ENCODE measurements around the gene LBR.

LBR gene

DNA sequence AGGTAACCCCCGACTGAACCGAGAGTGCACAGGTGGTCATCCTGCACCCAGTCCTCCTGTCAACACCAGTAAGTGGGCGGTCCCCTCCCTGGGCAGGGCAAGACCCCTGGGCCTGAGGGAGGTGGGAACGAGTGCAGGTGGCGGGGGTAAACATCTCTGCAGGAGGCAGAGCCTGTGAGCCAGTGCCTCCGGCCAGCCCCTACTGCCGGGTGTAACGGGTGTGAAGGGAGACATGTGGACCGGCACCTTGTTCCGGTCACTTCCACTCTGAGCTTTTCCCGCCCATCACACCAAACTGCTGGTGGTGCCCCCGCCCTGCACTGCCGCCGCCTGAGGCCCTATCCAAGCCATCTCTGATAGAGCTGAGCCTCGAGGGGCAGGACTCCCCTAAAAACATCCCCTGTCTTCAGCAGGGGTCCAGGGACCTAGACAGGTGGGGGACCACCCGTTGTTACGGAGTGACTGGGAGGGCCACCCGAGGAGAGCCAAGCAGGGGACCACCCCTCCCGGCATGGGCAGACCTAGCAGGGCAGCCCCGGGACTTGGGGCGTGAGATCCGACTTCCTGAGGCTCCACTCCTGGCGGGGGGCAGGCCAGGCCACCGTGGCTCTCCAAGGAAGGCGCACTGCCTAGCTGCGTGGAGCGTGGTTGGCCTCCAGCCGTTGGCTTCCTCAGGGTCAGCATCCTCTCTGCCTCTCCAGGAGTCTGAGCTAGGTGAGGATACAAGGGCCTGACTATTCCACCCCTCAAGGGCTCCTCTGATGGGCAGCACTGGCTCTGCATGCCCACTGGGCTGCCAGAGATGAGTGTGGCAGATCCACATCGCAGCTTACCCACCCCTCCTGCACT lies 43.8 kb upstream of the LBR start:
- no peak overlapping the region for H3K4me3 ChIP-seq (ENCODE audit: low read depth, low read length)
- DNase-seq (ENCODE audit: low read depth, low spot score): no peak
- TF ChIP-seq, protein P1, sequence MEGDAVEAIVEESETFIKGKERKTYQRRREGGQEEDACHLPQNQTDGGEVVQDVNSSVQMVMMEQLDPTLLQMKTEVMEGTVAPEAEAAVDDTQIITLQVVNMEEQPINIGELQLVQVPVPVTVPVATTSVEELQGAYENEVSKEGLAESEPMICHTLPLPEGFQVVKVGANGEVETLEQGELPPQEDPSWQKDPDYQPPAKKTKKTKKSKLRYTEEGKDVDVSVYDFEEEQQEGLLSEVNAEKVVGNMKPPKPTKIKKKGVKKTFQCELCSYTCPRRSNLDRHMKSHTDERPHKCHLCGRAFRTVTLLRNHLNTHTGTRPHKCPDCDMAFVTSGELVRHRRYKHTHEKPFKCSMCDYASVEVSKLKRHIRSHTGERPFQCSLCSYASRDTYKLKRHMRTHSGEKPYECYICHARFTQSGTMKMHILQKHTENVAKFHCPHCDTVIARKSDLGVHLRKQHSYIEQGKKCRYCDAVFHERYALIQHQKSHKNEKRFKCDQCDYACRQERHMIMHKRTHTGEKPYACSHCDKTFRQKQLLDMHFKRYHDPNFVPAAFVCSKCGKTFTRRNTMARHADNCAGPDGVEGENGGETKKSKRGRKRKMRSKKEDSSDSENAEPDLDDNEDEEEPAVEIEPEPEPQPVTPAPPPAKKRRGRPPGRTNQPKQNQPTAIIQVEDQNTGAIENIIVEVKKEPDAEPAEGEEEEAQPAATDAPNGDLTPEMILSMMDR (IDR thresholded peaks at IDR 0.05; ENCODE audit: low read depth, low read length): no peak
- in situ Hi-C loops (cut with HindIII; ENCODE audit: low sequenced_read_pairs): no loop called here

DNA sequence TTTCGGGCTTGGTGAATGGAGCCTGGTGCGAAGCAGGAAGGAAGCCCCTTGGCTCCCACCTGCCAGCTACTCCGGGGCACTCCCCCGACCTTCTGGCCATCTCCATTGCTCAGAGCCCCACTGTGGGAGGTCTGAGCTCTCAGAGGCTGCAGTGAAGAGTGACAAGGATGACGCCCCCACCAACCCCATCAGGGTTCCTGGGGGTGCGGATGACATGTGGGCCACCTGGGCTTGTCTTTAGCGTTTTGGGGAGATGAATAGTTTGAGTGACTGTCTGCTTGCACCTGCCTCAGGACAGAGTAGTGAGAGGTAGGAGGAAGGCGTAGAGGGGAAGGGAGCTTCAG lies 43.2 kb upstream of the LBR start:
- DNase-seq (ENCODE audit: low read depth, low spot score): no peak
- TF ChIP-seq, protein P1 (IDR thresholded peaks at IDR 0.05; ENCODE audit: low read depth, low read length): no peak
- in situ Hi-C loops (cut with HindIII; ENCODE audit: low sequenced_read_pairs): no loop called here
- H3K4me3 ChIP-seq (ENCODE audit: low read depth, low read length): no peak overlapping the region

DNA sequence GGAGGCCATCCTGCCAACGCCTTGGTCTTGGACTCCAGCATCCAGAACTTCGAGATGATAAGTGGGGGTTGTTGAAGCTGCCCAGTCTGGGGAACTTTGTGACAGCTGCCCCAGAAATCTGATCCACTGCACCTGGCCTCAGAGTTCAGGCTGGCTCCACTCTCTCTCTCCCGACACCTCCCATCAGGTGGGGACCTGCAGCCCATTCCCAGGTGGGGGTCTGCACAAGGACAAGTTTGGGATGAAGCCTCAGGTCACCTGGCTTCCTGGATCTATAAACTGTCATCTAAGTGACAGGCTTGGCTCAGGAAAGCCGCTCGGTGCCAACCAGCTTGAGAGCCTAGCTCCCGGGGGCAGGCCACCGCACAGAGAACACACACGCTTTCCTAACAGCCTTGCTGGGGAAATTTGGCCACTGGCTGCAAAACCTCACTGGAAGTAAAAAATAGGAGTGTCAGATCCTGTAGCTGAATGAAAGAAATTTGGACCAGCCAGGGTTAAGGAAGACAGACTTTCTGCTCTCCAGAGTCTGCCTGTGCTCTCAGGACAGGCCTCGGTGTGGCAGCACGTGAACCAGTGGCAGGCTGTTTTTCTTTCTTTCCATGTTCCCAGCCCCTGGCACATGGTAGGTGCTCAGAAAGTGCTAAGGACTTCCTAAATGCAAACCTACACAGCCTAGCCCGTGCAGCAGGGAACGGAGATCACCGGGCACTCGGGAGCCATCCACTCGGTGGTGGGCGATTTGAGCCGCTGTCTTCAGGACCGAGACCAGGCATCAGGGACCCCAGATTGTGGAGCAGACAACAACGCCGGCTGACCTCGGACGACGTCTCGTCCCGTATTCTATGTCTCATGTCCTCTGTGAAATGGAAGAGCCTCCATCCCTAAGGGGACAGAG lies 42.6 kb upstream of the LBR start:
- DNase-seq (ENCODE audit: low read depth, low spot score): no peak
- TF ChIP-seq, protein P1 (IDR thresholded peaks at IDR 0.05; ENCODE audit: low read depth, low read length): no peak
- in situ Hi-C loops (cut with HindIII; ENCODE audit: low sequenced_read_pairs): no loop called here

DNA sequence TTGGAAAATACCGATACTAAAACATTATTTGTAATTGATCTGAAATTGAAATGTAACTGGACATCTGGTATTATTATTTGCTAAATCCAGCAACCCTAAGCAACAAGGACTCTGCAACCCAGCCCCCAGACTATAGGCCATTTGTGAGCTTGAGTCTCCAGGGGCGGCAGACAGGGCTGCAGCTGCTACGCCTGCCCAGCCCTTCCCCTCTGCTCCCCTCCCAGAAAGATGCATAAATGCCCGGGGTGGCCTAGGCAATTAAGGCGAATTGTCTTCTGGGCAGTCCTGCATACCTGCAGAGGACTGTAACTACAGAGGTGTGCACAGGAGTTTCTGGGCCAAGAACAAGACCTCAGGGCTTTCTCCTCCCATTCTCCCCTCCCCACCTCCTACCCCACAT lies 41.2 kb upstream of the LBR start:
- TF ChIP-seq, protein P1 (IDR thresholded peaks at IDR 0.05; ENCODE audit: low read depth, low read length): no peak
- DNase-seq (ENCODE audit: low read depth, low spot score): no peak
- H3K4me3 ChIP-seq (ENCODE audit: low read depth, low read length): no peak overlapping the region
- in situ Hi-C loops (cut with HindIII; ENCODE audit: low sequenced_read_pairs): no loop called here

More for the DNA sequence above, 42.6 kb upstream of the LBR start:
- H3K4me3 ChIP-seq (ENCODE audit: low read depth, low read length): no peak overlapping the region

DNA sequence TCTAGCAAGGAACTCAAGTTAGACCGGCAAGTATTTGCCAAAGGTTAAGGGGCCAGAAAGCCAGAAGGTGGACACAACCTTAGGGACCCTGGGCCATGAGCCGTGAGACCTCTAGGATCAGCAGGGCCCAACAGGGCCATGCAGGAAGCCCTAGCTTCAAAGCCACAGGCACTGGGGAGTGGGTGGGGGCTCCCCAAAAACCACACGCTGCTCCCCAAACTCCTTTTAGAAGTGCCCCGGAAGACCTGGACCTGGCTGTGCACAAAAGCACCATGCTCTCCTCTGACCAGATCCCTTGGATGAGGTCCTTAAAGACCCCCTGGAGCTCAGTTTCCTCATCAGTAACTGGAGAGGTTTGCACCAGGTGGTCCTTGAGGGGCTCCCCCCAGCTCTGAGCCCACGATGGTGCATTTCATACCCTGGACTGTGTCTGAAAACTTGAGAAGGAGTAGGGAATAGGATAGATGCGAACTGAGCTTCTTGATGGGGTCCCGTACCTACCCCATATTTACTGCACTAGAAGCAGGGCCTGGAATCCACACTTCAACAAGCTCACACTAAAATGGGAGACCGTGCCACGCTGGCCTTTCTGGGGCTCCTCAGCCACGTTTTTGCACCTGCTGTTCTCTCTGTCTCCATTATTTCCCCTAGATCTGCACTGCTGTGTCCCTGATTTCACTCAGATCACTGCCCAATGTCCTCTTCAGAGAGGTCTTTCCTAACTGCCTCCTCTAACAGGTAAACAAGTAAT lies 40.6 kb upstream of the LBR start:
- no peak overlapping the region for H3K4me3 ChIP-seq (ENCODE audit: low read depth, low read length)
- TF ChIP-seq, protein P1 (IDR thresholded peaks at IDR 0.05; ENCODE audit: low read depth, low read length): no peak
- in situ Hi-C loops (cut with HindIII; ENCODE audit: low sequenced_read_pairs): no loop called here
- DNase-seq (ENCODE audit: low read depth, low spot score): no peak

All from astrocyte of the spinal cord (primary cell).